K562 (cell line): Measurements from ENCODE around the gene EGFL7. TPM values are rescaled to one million over a fixed set of nuclear protein-coding genes. Genes with fewer than 3 reads are reported as not detected.

Experiments used
- ASH1L ChIP-seq: fragments of 450-650 bp; IDR thresholded peaks from 2 replicates; pipeline ENCODE4 v1.6.1; 2018; ENCODE audit warnings: borderline replicate concordance, mild to moderate bottlenecking, low read depth; ENCODE audit not compliant: partially characterized antibody
- CHD2 ChIP-seq: IDR thresholded peaks from 2 replicates; pipeline ENCODE4 v1.6.1; 2011; ENCODE audit warnings: low read depth, low read length
- CXXC5 ChIP-seq: fragments of 250-450 bp; sonication (Bioruptor Pico); IDR thresholded peaks from 2 replicates; pipeline ENCODE4 v1.8.0; 2022; ENCODE audit warnings: inconsistent platforms, mild to moderate bottlenecking, moderate library complexity
- FUS ChIP-seq: fragments of 200-400 bp; formaldehyde crosslinking; optimal IDR thresholded peaks from 2 replicates; pipeline ENCODE3; 2017; ENCODE audit warnings: low read depth, low read length
- HNRNPL ChIP-seq: fragments of 200-400 bp; formaldehyde crosslinking; IDR thresholded peaks from 2 replicates; pipeline ENCODE4 v1.6.1; 2017; ENCODE audit warnings: low read depth, mild to moderate bottlenecking, low read length
- ID3 ChIP-seq, 2 experiments: fragments of 250-450 bp in 1 of 2; fragments of 450-650 bp in 1 of 2; sonication (Bioruptor Pico) in 1 of 2; IDR thresholded peaks; 2 replicates each; pipeline versions ENCODE4 v1.6.1 to v1.8.0; 2016 to 2021; ENCODE audit warnings: mild to moderate bottlenecking in 2 of 2, moderate library complexity in 2 of 2, missing compliant biosample characterization in 1 of 2, missing genetic modification characterization in 1 of 2
- MLX ChIP-seq, 2 experiments: fragments of 450-650 bp in 1 of 2; sonication (generic) in 1 of 2; formaldehyde crosslinking; conservative IDR thresholded peaks; 2 replicates each; pipeline versions ENCODE4 v1.4.0 to v1.8.1; 2020 to 2022; ENCODE audit warnings: mild to moderate bottlenecking in 1 of 2, missing genetic modification reagents in 1 of 2
- MXD1 ChIP-seq: fragments of 250-450 bp; sonication (Bioruptor Pico); IDR thresholded peaks from 2 replicates; pipeline ENCODE4 v1.8.0; 2021; ENCODE audit warnings: borderline replicate concordance, mild to moderate bottlenecking, moderate library complexity; ENCODE audit not compliant: poor library complexity, severe bottlenecking
- PRDM10 ChIP-seq: fragments of 450-650 bp; IDR thresholded peaks from 2 replicates; pipeline ENCODE4 v1.6.1; 2018; ENCODE audit not compliant: partially characterized antibody
- RHOXF2B ChIP-seq: fragments of 250-450 bp; sonication (Bioruptor Pico); conservative IDR thresholded peaks from 2 replicates; pipeline ENCODE4 v1.5.1; 2021
- SMAD1 ChIP-seq: fragments of 150-350 bp; IDR thresholded peaks from 2 replicates; pipeline ENCODE4 v1.6.1; 2014; ENCODE audit warnings: low read length, low read depth; ENCODE audit not compliant: partially characterized antibody
- SMAD3 ChIP-seq: fragments of 450-650 bp; formaldehyde crosslinking; conservative IDR thresholded peaks from 2 replicates; pipeline ENCODE4 v1.4.0; 2020; ENCODE audit warnings: mild to moderate bottlenecking
- THAP7 ChIP-seq: fragments of 250-450 bp; sonication (Bioruptor Pico); IDR thresholded peaks from 2 replicates; pipeline ENCODE4 v1.5.0; 2021
- THRB ChIP-seq: fragments of 450-650 bp; formaldehyde crosslinking; conservative IDR thresholded peaks from 2 replicates; pipeline ENCODE4 v1.4.0; 2022; ENCODE audit warnings: mild to moderate bottlenecking, missing genetic modification characterization
- ZBTB8A ChIP-seq: fragments of 450-650 bp; IDR thresholded peaks from 2 replicates; pipeline ENCODE4 v1.6.1; 2018; ENCODE audit warnings: mild to moderate bottlenecking, moderate library complexity; ENCODE audit not compliant: partially characterized antibody
- ZNF41 ChIP-seq: fragments of 250-450 bp; sonication (Bioruptor Pico); conservative IDR thresholded peaks from 2 replicates; pipeline ENCODE4 v1.4.0; 2020; ENCODE audit warnings: mild to moderate bottlenecking
- ZNF444 ChIP-seq: fragments of 250-450 bp; sonication (Bioruptor Pico); IDR thresholded peaks from 2 replicates; pipeline ENCODE4 v1.4.0; 2020; ENCODE audit warnings: mild to moderate bottlenecking, moderate library complexity
- ZNF57 ChIP-seq: fragments of 450-650 bp; formaldehyde crosslinking; IDR thresholded peaks from 2 replicates; pipeline ENCODE4 v1.4.0; 2020; ENCODE audit warnings: mild to moderate bottlenecking, moderate library complexity
- ZNF76 ChIP-seq: fragments of 250-450 bp; sonication (Bioruptor Pico); IDR thresholded peaks from 2 replicates; pipeline ENCODE4 v1.4.0; 2020; ENCODE audit warnings: mild to moderate bottlenecking, moderate library complexity, borderline replicate concordance
- polyA plus RNA-seq, 8 experiments: library from polyadenylated mRNA; depleted of rRNA in 4 of 8; stranded (reverse) in 5 of 8; unstranded in 3 of 8; fragments of >200 nt; fragmentation: Nextera tagmentation in 2 of 8; fragmentation: Illumina TruSeq in 1 of 8; extraction: Ambion mirVana in 2 of 8; extraction: Trizol in 1 of 8; gene quantifications; 2 replicates each; pipeline versions ENCODE4 v1.2.1 to v1.2.3, GENCODE V29; 2011 to 2014; ENCODE audit warnings: inconsistent platforms in 1 of 8, missing spikeins in 1 of 8
- total RNA-seq, 7 experiments: library from RNA; depleted of rRNA in 6 of 7; stranded (reverse); fragments of >200 nt in 6 of 7; fragmentation: Illumina TruSeq in 2 of 7; extraction: Trizol in 2 of 7; gene quantifications; 2 replicates each; pipeline versions ENCODE4 v1.2.1 to v1.2.3, GENCODE V29; 2011 to 2021; ENCODE audit warnings: low replicate concordance in 1 of 7

Gene EGFL7
- total and polyA plus RNA-seq, 9 of the 15 experiments (the other 6 are each of a cell fraction or from before 2014, with no cell fraction given), result 1.5 to 286 (median 55.5) TPM

GRCh38 chr9:136645903-136646754 lies 16.6 kb upstream of the EGFL7 start (continued):
- TF ChIP-seq THRB (CRISPR knock-in tag) (no peak), ID3 (CRISPR knock-in tag; IDR thresholded peaks at IDR 0.05) (no peak), ID3 (tag; IDR thresholded peaks at IDR 0.05) (no peak; the same call in none of the 2 replicates), RHOXF2B (CRISPR knock-in tag) (no peak), CXXC5 (CRISPR knock-in tag) (peak; percentile 68), ZNF76 (CRISPR knock-in tag) (no peak; the same call in 1 of the 2 replicates), MLX (CRISPR knock-in tag; conservative IDR thresholded peaks at IDR 0.05) (no peak), SMAD1 (no peak), ZNF41 (CRISPR knock-in tag) (no peak), ZNF57 (CRISPR knock-in tag) (0 out of 2 replicates have a peak, but pooled peaks have one; percentile 9), CHD2 (no peak), MXD1 (CRISPR knock-in tag) (no peak), FUS (no peak), SMAD3 (no peak), ASH1L (no peak), ZBTB8A (no peak), THAP7 (CRISPR knock-in tag) (no peak), HNRNPL (no peak), PRDM10 (no peak), ZNF444 (CRISPR knock-in tag) (no peak)
